Uterus (tissue), 4 donors: ENCODE data around the gene MMP12. TPM values are rescaled to one million over a fixed set of nuclear protein-coding genes. Genes with fewer than 3 reads are reported as not detected.

ENCODE experiments used
- DNase-seq, 2 donors: peaks; one replicate each; pipeline ENCODE4 v3.0.0-alpha.2; 2019 to 2020
- H3K27ac ChIP-seq, 2 donors: fragments of 200-600 bp; sonication (generic); 1 replicate in 1 of 2; 2 replicates in 1 of 2; pipeline ENCODE4 v1.5.1; 2016 to 2018
- H3K27me3 ChIP-seq, 2 donors: fragments of 200-600 bp; sonication (generic); one replicate each; pipeline ENCODE4 v1.5.1; 2018 to 2019; ENCODE audit warnings: control low read depth in 1 of 2
- H3K36me3 ChIP-seq, 2 donors: fragments of 200-600 bp; sonication (generic); one replicate each; pipeline ENCODE4 v1.5.1; 2019; ENCODE audit warnings: control low read depth in 1 of 2
- H3K4me1 ChIP-seq, 2 donors: fragments of 200-600 bp; sonication (generic); one replicate each; pipeline ENCODE4 v1.5.1; 2018 to 2019; ENCODE audit warnings: control low read depth in 1 of 2
- H3K4me3 ChIP-seq, 2 donors: fragments of 200-600 bp; sonication (generic); 1 replicate in 1 of 2; 2 replicates in 1 of 2; pipeline ENCODE4 v1.5.1; 2018 to 2019; ENCODE audit warnings: mild to moderate bottlenecking in 1 of 2
- H3K9me3 ChIP-seq, 2 donors: fragments of 200-600 bp; sonication (generic); one replicate each; pipeline ENCODE4 v1.5.1; 2019; ENCODE audit warnings: control low read depth in 1 of 2
- CTCF ChIP-seq, 4 experiments: fragments of 200-600 bp in 2 of 4; fragments of 450-650 bp in 2 of 4; sonication (generic) in 2 of 4; IDR thresholded peaks; one replicate each; pipeline ENCODE4 v1.5.1; 2016 to 2019; ENCODE audit warnings: antibody characterized with exemption in 4 of 4, mild to moderate bottlenecking in 2 of 4, moderate library complexity in 1 of 4
- POLR2A ChIP-seq, 2 donors: fragments of 450-650 bp; IDR thresholded peaks; one replicate each; pipeline ENCODE4 v1.6.1; 2016; ENCODE audit warnings: antibody characterized with exemption in 2 of 2, mild to moderate bottlenecking in 1 of 2, moderate library complexity in 1 of 2
- intact Hi-C: fragments of 100-400 bp; cut with DNase I; formaldehyde crosslinking; loops from one replicate; pipeline ENCODE4 v1.15.1; 2023; ENCODE audit warnings: low total_unique reads
- small RNA-seq: library from RNA; depleted of rRNA; stranded (forward); fragments of <200 nt; gene quantifications from one replicate; pipeline ENCODE3, GENCODE V24; 2016
- total RNA-seq, 4 donors: library from RNA; depleted of rRNA in 3 of 4; stranded (reverse); fragments of >200 nt in 3 of 4; gene quantifications; one replicate each; pipeline versions ENCODE4 v1.1.0 to v1.2.4, GENCODE V29; 2014 to 2023
- donor health status: DM: yes; HTN: yes; CAD: no.

MMP12 gene
- total RNA-seq, 4 donors from 2014 or later: not detected

GRCh38 chr11:102824556-102824955 is 50.2 kb downstream of the MMP12 start:
- TF ChIP-seq CTCF (IDR thresholded peaks at IDR 0.05) (no peak), POLR2A (IDR thresholded peaks at IDR 0.05) (no peak)
- Histone ChIP-seq H3K4me1 (no peaks in the 10 kb centered on the region), H3K27ac (no peak overlapping the region), H3K9me3 (no peaks in the 10 kb centered on the region), H3K4me3 (no peak overlapping the region), H3K36me3 (no peaks in the 10 kb centered on the region), H3K27me3 (no peaks in the 10 kb centered on the region)
- no peak for DNase-seq
- intact Hi-C loops: no loop called here

GRCh38 chr11:102819491-102819890 is 55.3 kb downstream of the MMP12 start:
- Histone ChIP-seq H3K27ac (no peak overlapping the region), H3K4me3 (no peak overlapping the region), H3K4me1 (no peaks in the 10 kb centered on the region), H3K9me3 (no peaks in the 10 kb centered on the region), H3K27me3 (no peaks in the 10 kb centered on the region), H3K36me3 (no peaks in the 10 kb centered on the region)
- intact Hi-C loops: no loop called here
- DNase-seq: no peak
- TF ChIP-seq CTCF (IDR thresholded peaks at IDR 0.05) (no peak), POLR2A (IDR thresholded peaks at IDR 0.05) (no peak)

GRCh38 chr11:102813484-102813883 is 61.3 kb downstream of the MMP12 start:
- TF ChIP-seq POLR2A (IDR thresholded peaks at IDR 0.05) (no peak), CTCF (IDR thresholded peaks at IDR 0.05) (no peak)
- H3K27ac ChIP-seq: no peak overlapping the region
- no peaks in the 10 kb centered on the region for H3K9me3 ChIP-seq
- H3K27me3 ChIP-seq: no peaks in the 10 kb centered on the region
- H3K36me3 ChIP-seq: no peaks in the 10 kb centered on the region
- no peak overlapping the region for H3K4me3 ChIP-seq
- intact Hi-C loops: no loop called here
- no peak for DNase-seq
- no peaks in the 10 kb centered on the region for H3K4me1 ChIP-seq

Small RNA genes lying within 50 kb of the gene (small RNA-seq; reads per million reads assigned to genes)
- not detected for gene RNU7-159P

Other genes starting within 250 kb of the MMP12 start
- gene MMP20, start 249.7 kb downstream of the MMP12 start, total RNA-seq: not detected
- gene MMP27, start 169.2 kb downstream of the MMP12 start, total RNA-seq: not detected
- 1 to 10 TPM in 1 of 4 donors, under 1 TPM in 1, not detected in 2; 0.76 to 1.5 TPM for gene MMP8, start 150.0 kb downstream of the MMP12 start, total RNA-seq
- under 1 TPM in 1 of 4 donors, not detected in 3; 0.67 TPM for gene MMP10, start 94.4 kb downstream of the MMP12 start, total RNA-seq
- gene MMP1, start 76.8 kb downstream of the MMP12 start, total RNA-seq: under 1 TPM in 1 of 4 donors, not detected in 3; 0.41 TPM
- not detected for gene MMP3, start 31.4 kb downstream of the MMP12 start, total RNA-seq
- gene MMP13, start 80.8 kb upstream of the MMP12 start, total RNA-seq: not detected
- gene DCUN1D5, start 217.2 kb upstream of the MMP12 start, total RNA-seq: 10 to 100 TPM in 3 of 4 donors, 1 to 10 TPM in 1; 1.8 to 54.1 (median 22.4) TPM
- 10 to 100 TPM; 24.8 to 96.1 (median 53.5) TPM for gene DYNC2H1, start 234.4 kb upstream of the MMP12 start, total RNA-seq